GM10847 (cell line): ENCODE measurements around the gene ARL16.

Source experiments
- POLR2A ChIP-seq: IDR thresholded peaks from 2 replicates; pipeline ENCODE4 v1.6.1; 2011; ENCODE audit not compliant: insufficient read length; ENCODE audit errors: extremely low read depth

ARL16 gene

GRCh38 chr17:81690549-81690948, 7.0 kb upstream of the ARL16 start:
- no peak for TF ChIP-seq POLR2A

- no peak for TF ChIP-seq POLR2A
These were observed 6.5 kb upstream of the ARL16 start for GRCh38 chr17:81690066-81690465.

- TF ChIP-seq POLR2A = no peak
These were observed 5.0 kb upstream of the ARL16 start for GRCh38 chr17:81688616-81689015.

DNA sequence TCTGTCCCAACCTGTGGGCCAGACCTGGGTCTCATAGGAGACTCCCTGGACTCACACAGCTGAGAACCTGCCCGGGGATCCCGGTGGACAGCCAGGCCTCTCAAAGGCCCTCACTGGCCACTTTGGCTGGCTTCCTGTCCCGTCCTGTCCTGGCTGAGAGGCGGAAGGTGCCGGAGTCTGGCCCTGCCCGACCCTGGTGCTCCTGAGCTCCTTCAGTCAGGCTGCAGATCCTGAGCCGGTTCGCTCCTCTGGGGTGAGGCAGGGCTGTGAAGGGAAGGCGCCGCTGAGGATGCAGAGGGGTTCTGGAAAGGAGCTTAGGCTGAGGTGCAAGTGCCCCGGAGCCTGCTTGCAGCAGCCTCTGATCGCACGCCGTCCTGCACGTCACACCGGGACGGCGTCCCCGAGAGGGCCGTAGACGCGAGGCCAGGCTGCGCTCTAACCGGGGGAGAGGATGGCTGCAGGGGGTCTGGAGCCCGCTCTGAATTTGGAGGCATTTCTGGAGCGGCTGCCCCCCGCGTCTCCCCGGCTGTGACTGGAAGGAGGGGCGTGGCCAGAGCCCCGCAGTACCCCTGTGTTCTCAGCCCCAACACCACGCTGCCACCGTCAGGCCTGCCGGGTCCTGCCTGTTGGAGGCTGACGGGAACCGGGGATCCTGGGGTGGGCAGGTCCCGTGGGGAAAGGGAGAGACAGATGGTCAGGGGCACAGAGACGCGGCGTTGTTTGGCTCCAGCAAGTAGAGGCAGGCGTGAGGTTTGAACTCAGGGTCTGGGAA, 4.4 kb upstream of the ARL16 start:
- no peak for TF ChIP-seq POLR2A

DNA sequence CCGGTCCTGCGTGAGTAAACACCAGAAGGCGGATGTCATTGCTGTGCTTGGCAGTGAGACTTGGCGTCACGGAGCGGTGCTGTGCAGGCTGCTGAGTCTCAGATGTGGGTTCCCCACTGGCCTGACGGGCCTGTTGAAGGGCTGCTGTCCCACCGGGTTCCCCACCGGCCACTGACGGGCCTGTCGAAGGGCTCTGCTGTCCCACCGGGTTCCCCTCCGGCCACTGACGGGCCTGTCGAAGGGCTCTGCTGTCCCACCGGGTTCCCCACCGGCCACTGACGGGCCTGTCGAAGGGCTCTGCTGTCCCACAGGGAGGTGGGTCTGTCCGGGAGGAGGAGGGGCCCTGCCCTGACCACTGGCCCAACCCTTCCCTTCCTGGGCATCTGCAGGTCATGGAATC, 3.0 kb upstream of the ARL16 start:
- no peak for TF ChIP-seq POLR2A

- no peak for TF ChIP-seq POLR2A
These were observed 1.5 kb upstream of the ARL16 start for GRCh38 chr17:81685108-81685507.

GRCh38 chr17:81684442-81684911, 880 bp upstream of the ARL16 start:
- no peak for TF ChIP-seq POLR2A

- no peak for TF ChIP-seq POLR2A
These were observed 401 bp downstream of the ARL16 start for GRCh38 chr17:81683208-81683583.

DNA sequence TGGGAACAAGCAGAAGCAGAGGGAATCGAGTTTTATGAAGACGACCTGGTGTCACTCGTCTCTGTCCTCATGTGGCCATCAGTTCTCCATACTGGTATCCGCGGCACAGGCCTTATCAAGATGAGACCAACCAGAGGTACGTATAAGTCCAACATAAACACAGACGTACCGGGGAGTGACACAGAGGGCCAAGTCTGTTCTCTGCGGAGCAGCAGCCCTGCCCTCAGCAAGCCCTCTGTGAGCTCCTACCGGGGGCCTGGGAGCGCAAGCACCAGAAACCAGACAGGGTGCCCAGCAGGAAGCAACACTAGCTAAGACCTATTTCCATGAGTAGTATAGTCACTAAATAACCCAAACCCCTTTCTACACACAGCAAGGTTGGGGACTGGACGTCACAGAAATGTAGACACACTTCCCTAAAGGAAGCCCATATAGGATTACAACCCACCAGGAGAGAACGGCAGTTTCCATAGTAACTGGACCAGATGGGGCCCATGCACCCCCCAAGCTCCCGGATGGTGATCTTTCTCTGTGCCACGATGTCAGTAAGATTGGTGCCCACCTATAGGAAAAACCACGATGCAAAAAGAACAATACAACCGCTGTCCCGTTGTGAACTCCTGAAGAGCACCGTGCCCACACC, 911 bp downstream of the ARL16 start:
- no peak for TF ChIP-seq POLR2A

- no peak for TF ChIP-seq POLR2A
These were observed 1.9 kb downstream of the ARL16 start for GRCh38 chr17:81681672-81682071.

GRCh38 chr17:81680150-81680549, 3.4 kb downstream of the ARL16 start:
- TF ChIP-seq POLR2A = no peak

DNA sequence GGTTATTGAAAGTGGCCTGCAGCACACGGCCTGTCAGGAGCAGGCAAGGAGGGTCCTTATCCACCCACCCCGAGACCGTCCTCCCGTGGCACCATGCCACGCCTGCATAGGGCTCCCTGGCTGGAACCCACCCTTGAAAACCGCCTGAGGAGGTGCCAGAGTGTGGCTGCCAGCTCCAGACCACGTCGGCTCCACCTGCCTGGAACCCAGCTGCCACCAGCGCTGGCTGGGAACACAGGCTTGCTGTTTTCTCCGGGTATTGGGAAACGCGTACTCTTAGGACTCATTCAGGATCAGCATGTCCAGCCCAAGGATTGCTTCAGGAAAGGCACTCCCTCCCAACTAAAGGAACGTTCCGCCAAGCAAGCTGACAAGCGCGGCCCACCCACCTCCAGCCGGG, 6.7 kb downstream of the ARL16 start:
- TF ChIP-seq POLR2A = no peak

- no peak for TF ChIP-seq POLR2A
These were observed 9.9 kb downstream of the ARL16 start for GRCh38 chr17:81673561-81674258.

DNA sequence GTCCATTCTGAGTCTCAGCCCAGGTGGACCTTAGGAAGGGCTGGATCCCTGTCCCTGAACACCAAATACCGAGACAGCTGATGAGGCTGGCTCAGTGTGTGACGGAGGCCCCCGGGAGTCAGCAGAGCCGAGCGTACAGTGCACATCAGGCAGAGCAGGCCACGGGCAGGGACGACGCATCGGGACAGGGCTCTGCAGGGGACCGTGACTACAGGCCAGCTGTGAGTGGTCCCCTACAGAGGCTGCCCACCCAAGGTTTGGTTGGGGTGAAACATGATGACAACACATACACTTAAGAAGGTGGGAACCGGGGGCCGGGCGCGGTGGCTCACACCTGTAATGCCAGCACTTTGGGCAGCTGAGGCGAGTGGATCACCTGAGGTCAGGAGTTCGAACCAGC, 10.6 kb downstream of the ARL16 start:
- no peak for TF ChIP-seq POLR2A

DNA sequence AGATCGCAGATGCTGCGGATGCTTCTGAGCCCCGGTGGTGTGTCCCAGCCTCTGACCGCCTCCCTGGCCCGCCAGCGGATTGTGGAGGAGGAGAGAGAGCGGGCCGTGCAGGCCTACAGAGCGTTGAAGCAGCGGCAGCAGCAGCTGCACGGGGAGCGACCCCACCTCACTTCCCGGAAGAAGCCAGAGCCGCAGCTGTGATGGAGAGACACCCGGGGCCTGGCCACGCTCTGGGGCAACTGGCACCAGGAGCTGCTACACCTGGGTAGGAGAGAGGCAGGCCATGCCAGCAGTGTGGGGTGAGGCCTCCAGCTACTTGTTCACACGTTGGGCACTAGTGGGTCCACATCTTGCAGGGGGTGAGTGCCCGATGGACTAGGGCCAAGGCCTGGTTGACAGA, 11.1 kb downstream of the ARL16 start:
- TF ChIP-seq POLR2A = no peak

GRCh38 chr17:81667754-81668153, 15.8 kb downstream of the ARL16 start:
- TF ChIP-seq POLR2A = no peak

GRCh38 chr17:81666342-81667191, 17.0 kb downstream of the ARL16 start, which contains the start of the genes CCDC137 and OXLD1:
Gene CCDC137, plus strand, starts transcription at chr17:81666737. Its CDS starts 30 bp downstream, at chr17:81666767.
Gene OXLD1, minus strand, starts transcription at chr17:81666605. Its CDS starts 28 bp downstream, at chr17:81666577.
- TF ChIP-seq POLR2A = peak; percentile 97
